ENCODE results near the gene WASF3. TPM values are rescaled to one million over a fixed set of nuclear protein-coding genes. Genes with fewer than 3 reads are reported as not detected.
A peak's percentile ranks its signal among the peaks of the same experiment; 100 is the strongest.

Gene WASF3
- total and polyA plus RNA-seq, 12 donors, result 12.6 to 63.3 (median 37.6) TPM

- intact Hi-C loops (cut with DNase I), result no loop called here
- peak overlapping the region in 1 of 5 donors; percentile 5 for H3K27ac ChIP-seq
- TF ChIP-seq, protein P1, sequence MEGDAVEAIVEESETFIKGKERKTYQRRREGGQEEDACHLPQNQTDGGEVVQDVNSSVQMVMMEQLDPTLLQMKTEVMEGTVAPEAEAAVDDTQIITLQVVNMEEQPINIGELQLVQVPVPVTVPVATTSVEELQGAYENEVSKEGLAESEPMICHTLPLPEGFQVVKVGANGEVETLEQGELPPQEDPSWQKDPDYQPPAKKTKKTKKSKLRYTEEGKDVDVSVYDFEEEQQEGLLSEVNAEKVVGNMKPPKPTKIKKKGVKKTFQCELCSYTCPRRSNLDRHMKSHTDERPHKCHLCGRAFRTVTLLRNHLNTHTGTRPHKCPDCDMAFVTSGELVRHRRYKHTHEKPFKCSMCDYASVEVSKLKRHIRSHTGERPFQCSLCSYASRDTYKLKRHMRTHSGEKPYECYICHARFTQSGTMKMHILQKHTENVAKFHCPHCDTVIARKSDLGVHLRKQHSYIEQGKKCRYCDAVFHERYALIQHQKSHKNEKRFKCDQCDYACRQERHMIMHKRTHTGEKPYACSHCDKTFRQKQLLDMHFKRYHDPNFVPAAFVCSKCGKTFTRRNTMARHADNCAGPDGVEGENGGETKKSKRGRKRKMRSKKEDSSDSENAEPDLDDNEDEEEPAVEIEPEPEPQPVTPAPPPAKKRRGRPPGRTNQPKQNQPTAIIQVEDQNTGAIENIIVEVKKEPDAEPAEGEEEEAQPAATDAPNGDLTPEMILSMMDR (IDR thresholded peaks at IDR 0.05), result no peak
- no peak for TF ChIP-seq POLR2A (IDR thresholded peaks at IDR 0.05)
- no peaks in the 10 kb centered on the region for H3K4me1 ChIP-seq (replicated peaks in 1 of 2)
- no peaks in the 10 kb centered on the region for H3K36me3 ChIP-seq (replicated peaks in 1 of 2)
- H3K9me3 ChIP-seq (replicated peaks in 1 of 3), result no peaks in the 10 kb centered on the region
- 85 to 90% (median 89%) methylated on average over 2 of the region's 2 CpGs for WGBS, 4 donors
- no peak for DNase-seq
- no peak overlapping the region for H3K4me3 ChIP-seq
- no peaks in the 10 kb centered on the region for H3K27me3 ChIP-seq
Observed at GRCh38 chr13:26539738-26540292, 17.7 kb upstream of the WASF3 start.

DNA sequence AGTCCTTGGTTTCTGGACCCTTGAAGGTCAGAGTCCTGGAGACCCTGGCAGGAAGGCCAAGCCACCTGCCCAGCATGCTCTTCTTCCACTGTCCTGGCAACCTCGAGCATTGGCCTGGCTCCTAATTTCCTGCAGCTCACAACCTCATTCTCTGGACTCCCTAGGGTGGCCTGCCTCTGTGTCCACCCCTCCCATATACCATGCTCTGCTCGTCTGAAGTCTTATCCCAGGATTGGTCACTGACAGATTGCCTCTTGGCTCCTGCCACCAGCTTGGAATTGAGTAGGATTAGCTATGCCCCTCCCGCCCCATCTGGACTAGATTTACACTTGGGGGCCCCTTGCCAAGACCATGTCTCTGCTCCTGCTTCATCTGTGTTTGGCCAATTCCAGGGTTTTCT is 17.1 kb upstream of the WASF3 start:
- no peak for TF ChIP-seq POLR2A (IDR thresholded peaks at IDR 0.05)
- TF ChIP-seq, protein P1 (IDR thresholded peaks at IDR 0.05), result no peak
- WGBS, 4 donors, result 47 to 60% (median 55%) methylated on average over 3 of the region's 3 CpGs
- intact Hi-C loops (cut with DNase I), result no loop called here

DNA sequence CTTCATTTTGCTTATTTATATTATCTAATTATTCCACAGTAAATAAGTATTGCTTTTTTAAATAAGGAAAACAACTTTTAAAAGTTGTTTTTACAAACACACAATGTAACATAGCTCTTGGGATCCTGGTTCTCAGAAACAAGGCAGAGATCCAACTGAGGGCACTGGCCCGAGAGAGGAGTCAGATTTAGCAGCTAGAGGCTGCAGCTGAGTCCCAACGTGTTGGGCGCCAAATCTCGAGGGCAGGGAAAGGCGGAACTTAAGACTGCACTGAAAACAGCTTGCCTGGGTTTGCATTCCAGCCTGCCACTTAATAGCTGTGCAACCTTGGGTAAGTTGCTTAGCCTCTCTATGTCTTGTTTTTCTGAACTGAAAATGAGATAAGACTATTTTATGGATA is 16.4 kb upstream of the WASF3 start:
- TF ChIP-seq, protein P1 (IDR thresholded peaks at IDR 0.05), result no peak
- intact Hi-C loops (cut with DNase I), result no loop called here
- DNase-seq, result no peak
- Histone ChIP-seq H3K27me3 (no peaks in the 10 kb centered on the region), H3K4me1 (replicated peaks in 1 of 2) (no peaks in the 10 kb centered on the region), H3K36me3 (replicated peaks in 1 of 2) (no peaks in the 10 kb centered on the region), H3K27ac (no peak overlapping the region), H3K4me3 (no peak overlapping the region), H3K9me3 (replicated peaks in 1 of 3) (no peaks in the 10 kb centered on the region)
- WGBS, 4 donors, result 59 to 79% (median 71%) methylated on average over 4 to 5 of the region's 5 CpGs

More for the DNA sequence above, 17.1 kb upstream of the WASF3 start:
- Histone ChIP-seq H3K27ac (peak overlapping the region in 1 of 5 donors; percentile 5), H3K36me3 (replicated peaks in 1 of 2) (no peaks in the 10 kb centered on the region), H3K27me3 (no peaks in the 10 kb centered on the region), H3K4me1 (replicated peaks in 1 of 2) (no peaks in the 10 kb centered on the region), H3K9me3 (replicated peaks in 1 of 3) (no peaks in the 10 kb centered on the region), H3K4me3 (no peak overlapping the region)
- DNase-seq, result no peak

DNA sequence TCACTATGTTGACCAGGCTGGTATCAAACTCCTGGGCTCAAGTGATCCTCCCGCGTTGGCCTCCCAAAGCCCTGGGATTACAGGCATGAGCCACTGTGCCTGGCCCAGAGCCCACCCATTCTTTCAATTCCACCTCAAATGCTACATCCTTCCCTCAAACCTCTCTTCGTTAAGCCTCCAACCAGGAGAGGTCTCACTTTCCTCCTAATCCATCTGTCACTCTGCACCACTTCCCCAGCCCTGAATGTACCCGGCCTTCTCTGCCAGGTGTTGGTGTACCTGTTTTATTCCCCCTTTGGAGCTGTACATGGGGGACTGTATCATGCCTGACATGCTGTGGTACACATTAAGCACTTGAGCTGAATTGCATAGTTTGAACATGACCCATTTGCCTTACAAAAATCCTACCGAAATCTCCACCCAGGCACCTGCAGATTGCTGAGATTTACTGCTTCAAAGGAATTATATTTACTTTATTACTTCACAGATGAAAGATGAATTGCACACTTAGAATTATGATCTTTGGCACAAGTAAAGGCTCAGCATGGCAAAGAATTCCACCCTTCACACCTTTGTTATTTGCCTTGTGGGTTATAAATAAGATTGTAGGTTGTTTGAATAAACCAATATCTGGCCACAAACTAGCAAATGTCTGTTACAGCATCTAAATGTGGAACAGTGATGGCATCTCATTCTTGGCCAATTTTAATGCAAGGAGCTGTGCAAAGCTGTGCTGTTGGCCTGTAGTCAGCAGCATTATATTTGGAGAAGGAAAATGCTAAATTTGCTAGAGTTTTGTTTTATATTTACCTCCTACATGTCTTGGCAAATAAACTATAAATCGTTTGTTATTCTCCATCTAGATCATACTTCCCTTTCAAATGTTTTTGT is 15.6 kb upstream of the WASF3 start:
- TF ChIP-seq POLR2A (IDR thresholded peaks at IDR 0.05), result no peak
- H3K4me1 ChIP-seq (replicated peaks in 1 of 2), result no peaks in the 10 kb centered on the region
- H3K9me3 ChIP-seq (replicated peaks in 1 of 3), result no peaks in the 10 kb centered on the region
- no peak for DNase-seq
- H3K27me3 ChIP-seq, result no peaks in the 10 kb centered on the region
- no peak overlapping the region for H3K4me3 ChIP-seq
- no peak overlapping the region for H3K27ac ChIP-seq
- 78 to 84% (median 82%) methylated on average over 6 of the region's 6 CpGs for WGBS, 4 donors
- no peaks in the 10 kb centered on the region for H3K36me3 ChIP-seq (replicated peaks in 1 of 2)
- intact Hi-C loops (cut with DNase I), result no loop called here
